Measurements from ENCODE around the gene NFE2L2. TPM values are rescaled to one million over a fixed set of nuclear protein-coding genes. Genes with fewer than 3 reads are reported as not detected.
"Not testable (repeated sequence)": the region's sequence is repeated elsewhere in the genome, so short reads cannot be mapped to it uniquely, and the experiment has no call there.

NFE2L2 gene
- total RNA-seq, 1 experiment from 2014 or later = 26.3 TPM

- TF ChIP-seq ATF2 (CRISPR knock-in tag; IDR thresholded peaks at IDR 0.05; ENCODE audit: borderline replicate concordance, low read depth) (no peak), PRRX2 (CRISPR knock-in tag; IDR thresholded peaks at IDR 0.05) (no peak), ESRRA (CRISPR knock-in tag; IDR thresholded peaks at IDR 0.05; ENCODE audit: borderline replicate concordance) (no peak), SMAD3 (CRISPR knock-in tag; IDR thresholded peaks at IDR 0.05; ENCODE audit: borderline replicate concordance) (no peak), ZNF263 (CRISPR knock-in tag; IDR thresholded peaks at IDR 0.05; ENCODE audit: low read depth) (no peak)
- TF ChIP-seq, protein P1, sequence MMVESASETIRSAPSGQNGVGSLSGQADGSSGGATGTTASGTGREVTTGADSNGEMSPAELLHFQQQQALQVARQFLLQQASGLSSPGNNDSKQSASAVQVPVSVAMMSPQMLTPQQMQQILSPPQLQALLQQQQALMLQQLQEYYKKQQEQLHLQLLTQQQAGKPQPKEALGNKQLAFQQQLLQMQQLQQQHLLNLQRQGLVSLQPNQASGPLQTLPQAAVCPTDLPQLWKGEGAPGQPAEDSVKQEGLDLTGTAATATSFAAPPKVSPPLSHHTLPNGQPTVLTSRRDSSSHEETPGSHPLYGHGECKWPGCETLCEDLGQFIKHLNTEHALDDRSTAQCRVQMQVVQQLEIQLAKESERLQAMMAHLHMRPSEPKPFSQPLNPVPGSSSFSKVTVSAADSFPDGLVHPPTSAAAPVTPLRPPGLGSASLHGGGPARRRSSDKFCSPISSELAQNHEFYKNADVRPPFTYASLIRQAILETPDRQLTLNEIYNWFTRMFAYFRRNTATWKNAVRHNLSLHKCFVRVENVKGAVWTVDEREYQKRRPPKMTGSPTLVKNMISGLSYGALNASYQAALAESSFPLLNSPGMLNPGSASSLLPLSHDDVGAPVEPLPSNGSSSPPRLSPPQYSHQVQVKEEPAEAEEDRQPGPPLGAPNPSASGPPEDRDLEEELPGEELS (CRISPR knock-in tag; IDR thresholded peaks at IDR 0.05) = no peak
Observed at GRCh38 chr2:177204417-177204816, 60.1 kb downstream of the NFE2L2 start (continued).

GRCh38 chr2:177201919-177202346 lies 62.6 kb downstream of the NFE2L2 start:
- ChIA-PET POLR2A (no interaction called here), CTCF (interaction anchor here (1.0 to 1.5 kb wide), 3 partner anchors 11 to 402 kb away, joined by 3 to 5 read pairs (median 3); partner anchors contain the start of gene HNRNPA3)
- ATAC-seq = no peak
- Mint-ChIP-seq H3K36me3 (no peaks in the 10 kb centered on the region), H3K9me3 (no peaks in the 10 kb centered on the region), H3K27me3 (ENCODE audit: low read depth) (peaks cover 42% of the 10 kb centered on the region), H3K27ac (no peak overlapping the region), H3K4me3 (no peak overlapping the region), H3K4me1 (peaks cover 20% of the 10 kb centered on the region)
- TF ChIP-seq IRF1 (CRISPR knock-in tag; IDR thresholded peaks at IDR 0.05) (no peak), GABPB1 (CRISPR knock-in tag; IDR thresholded peaks at IDR 0.05) (no peak)
- no peak for DNase-seq (ENCODE audit: low spot score)

GRCh38 chr2:177200419-177200818 lies 64.1 kb downstream of the NFE2L2 start:
- H3K9me3 Mint-ChIP-seq; H3K27ac Mint-ChIP-seq; DNase-seq (ENCODE audit: low spot score); ATAC-seq; H3K4me3 Mint-ChIP-seq; POLR2A ChIA-PET; H3K36me3 Mint-ChIP-seq: not testable (repeated sequence)
- Mint-ChIP-seq H3K27me3 (ENCODE audit: low read depth) (peaks cover 32% of the 10 kb centered on the region), H3K4me1 (peaks cover 17% of the 10 kb centered on the region)
- CTCF ChIA-PET = interaction anchor here (0.6 to 1.5 kb wide), 2 partner anchors 51 to 370 kb away, joined by 4 to 5 read pairs; no protein-coding TSS in a partner anchor

GRCh38 chr2:177195194-177195593 lies 69.3 kb downstream of the NFE2L2 start:
- H3K27ac Mint-ChIP-seq = no peak overlapping the region
- no peak for TF ChIP-seq ZNF121 (CRISPR knock-in tag; IDR thresholded peaks at IDR 0.05)
- TF ChIP-seq SMAD4 (CRISPR knock-in tag; IDR thresholded peaks at IDR 0.05) = no peak
- no peak for TF ChIP-seq ZNF671 (CRISPR knock-in tag; IDR thresholded peaks at IDR 0.05)
- no peak for TF ChIP-seq ATF3 (CRISPR knock-in tag; conservative IDR thresholded peaks at IDR 0.05)
- no peak for TF ChIP-seq ZNF512 (CRISPR knock-in tag; IDR thresholded peaks at IDR 0.05; ENCODE audit: borderline replicate concordance)
- no peak for TF ChIP-seq OVOL2 (CRISPR knock-in tag; IDR thresholded peaks at IDR 0.05; ENCODE audit: borderline replicate concordance)
- TF ChIP-seq IRF1 (CRISPR knock-in tag; IDR thresholded peaks at IDR 0.05) = no peak
- POLR2A ChIA-PET = interaction anchor here (0.7 kb wide), 1 partner anchor 9 kb away, joined by 4 read pairs; no protein-coding TSS in a partner anchor
- H3K27me3 Mint-ChIP-seq (ENCODE audit: low read depth) = no peaks in the 10 kb centered on the region; the same call in 1 of the 2 replicates
- no peak overlapping the region for H3K4me3 Mint-ChIP-seq
- no peaks in the 10 kb centered on the region for H3K9me3 Mint-ChIP-seq
- ATAC-seq = peak; percentile 90
- DNase-seq (ENCODE audit: low spot score) = no peak
- no peaks in the 10 kb centered on the region for H3K4me1 Mint-ChIP-seq
- H3K36me3 Mint-ChIP-seq = no peaks in the 10 kb centered on the region
- CTCF ChIA-PET = interaction anchor here (0.7 to 1.2 kb wide), 5 partner anchors 9 to 60 kb away, joined by 3 to 6 read pairs (median 4); no protein-coding TSS in a partner anchor
